AG04450 (cell line): ENCODE data around the gene SLC13A3. TPM values are rescaled to one million over a fixed set of nuclear protein-coding genes. Genes with fewer than 3 reads are reported as not detected.
A peak's percentile ranks its signal among the peaks of the same experiment; 100 is the strongest.

Experiments used
- CTCF ChIA-PET: fragments of 300-600, 350-600 bp; formaldehyde crosslinking; extraction: SDS; loops from one replicate; lab custom pipeline; 2022; ENCODE audit warnings: antibody characterized with exemption, inconsistent platforms; lab: Charles Lee
- POLR2A ChIA-PET: fragments of 350-600 bp; formaldehyde crosslinking; extraction: SDS; loops from one replicate; lab custom pipeline; 2021; ENCODE audit warnings: antibody characterized with exemption, inconsistent platforms; lab: Yijun Ruan, JAX
- DNase-seq: peaks from one replicate; pipeline ENCODE4 v3.0.0-alpha.2; 2011; ENCODE audit warnings: low read depth, low spot score
- H3K27ac ChIP-seq: one replicate; pipeline ENCODE4 v1.5.1; 2012; ENCODE audit warnings: low read depth, low read length, control low read depth
- H3K27me3 ChIP-seq: one replicate; pipeline ENCODE4 v1.6.0; 2012; ENCODE audit warnings: low read length; ENCODE audit not compliant: control insufficient read depth, insufficient read depth
- H3K4me3 ChIP-seq: 2 replicates; pipeline ENCODE4 v1.5.1; 2011; ENCODE audit warnings: mild to moderate bottlenecking, low read depth, low read length, control low read depth
- H3K9me3 ChIP-seq: 2 replicates; pipeline ENCODE4 v1.5.1; 2012; ENCODE audit warnings: low read length; ENCODE audit not compliant: control insufficient read depth, insufficient read depth
- CTCF ChIP-seq: IDR thresholded peaks from 2 replicates; pipeline ENCODE4 v1.5.1; 2011; ENCODE audit warnings: low read depth, low read length, control low read depth, inconsistent platforms
- polyA minus RNA-seq: library from RNA; depleted of rRNA, polyadenylated mRNA; stranded (reverse); fragments of >200 nt; gene quantifications from 2 replicates; pipeline ENCODE4 v1.2.3, GENCODE V29; 2011; rRNA and poly(A)+ RNA removed
- polyA plus RNA-seq: library from polyadenylated mRNA; depleted of rRNA; stranded (reverse); fragments of >200 nt; gene quantifications from 2 replicates; pipeline ENCODE4 v1.2.3, GENCODE V29; 2011; rRNA removed

SLC13A3 gene
- polyA plus RNA-seq: 2.4 and 3.8 TPM in 2 replicates
- polyA minus RNA-seq: 4.2 and 6.9 TPM in 2 replicates

- POLR2A ChIA-PET: no interaction called here
- TF ChIP-seq CTCF: no peak
- Histone ChIP-seq H3K27ac (no peak within 1 kb of the TSS), H3K9me3 (no peaks in the 10 kb centered on the region; the same call in 1 of the 2 replicates), H3K27me3 (peaks cover 20% of the 10 kb centered on the region), H3K4me3 (no peak within 1 kb of the TSS)
- DNase-seq: no peak
- CTCF ChIA-PET: no interaction called here
Observed at GRCh38 chr20:46651091-46651962, at the start of gene SLC13A3. TSS of gene SLC13A3 (minus strand) at chr20:46651459. CDS start at chr20:46651421, 38 bp downstream.

DNA sequence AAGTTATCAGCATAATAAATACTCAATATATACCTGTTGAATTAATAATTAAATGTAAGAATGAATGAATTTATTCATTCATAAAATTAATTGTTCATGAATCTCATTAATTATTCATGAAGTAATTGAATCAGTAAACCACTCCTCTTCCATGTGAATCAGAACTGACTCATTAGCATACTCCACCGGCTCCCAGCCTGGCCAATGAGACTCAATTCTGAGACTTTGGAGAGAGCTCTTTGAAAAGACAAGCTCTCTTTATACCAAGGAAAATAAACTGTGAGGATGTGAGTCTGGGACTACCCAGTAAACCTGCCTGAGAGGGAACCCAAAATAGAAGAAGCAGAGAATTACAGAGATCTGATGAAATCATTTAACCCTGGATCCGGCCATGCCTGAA is 49.8 kb upstream of the SLC13A3 start:
- TF ChIP-seq CTCF: no peak
- no peak overlapping the region for H3K27ac ChIP-seq
- ChIA-PET POLR2A (no interaction called here), CTCF (interaction anchor here (0.6 to 0.9 kb wide), 2 partner anchors 11 to 137 kb away, joined by 3 read pairs; no protein-coding TSS in a partner anchor)
- no peaks in the 10 kb centered on the region for H3K9me3 ChIP-seq
- no peaks in the 10 kb centered on the region for H3K27me3 ChIP-seq
- DNase-seq: no peak
- H3K4me3 ChIP-seq: no peak overlapping the region

DNA sequence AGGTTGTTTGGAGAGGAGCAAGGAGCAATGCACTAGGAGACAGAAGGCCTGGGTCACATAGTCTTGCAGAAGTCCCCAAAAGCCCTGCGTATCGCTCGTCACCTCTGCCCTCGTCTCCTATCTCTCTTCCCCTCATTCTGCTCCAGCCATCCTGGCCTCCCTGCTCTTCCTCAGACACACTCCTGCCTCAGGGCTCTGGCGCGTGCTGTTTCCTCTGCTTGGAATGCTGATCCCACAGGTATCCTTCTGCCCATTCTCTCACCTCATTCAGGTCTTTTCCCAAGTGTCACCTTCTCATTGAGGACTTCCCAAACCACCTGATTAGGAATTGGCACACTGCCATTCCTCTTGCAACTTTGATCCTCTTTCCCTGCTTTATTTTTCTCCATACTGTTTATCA is 49.2 kb upstream of the SLC13A3 start:
- no peaks in the 10 kb centered on the region for H3K27me3 ChIP-seq
- no peak overlapping the region for H3K27ac ChIP-seq
- H3K4me3 ChIP-seq: no peak overlapping the region
- CTCF ChIA-PET: interaction anchor here (0.9 kb wide), 1 partner anchor 10 kb away, joined by 3 read pairs; no protein-coding TSS in a partner anchor
- DNase-seq: no peak
- H3K9me3 ChIP-seq: no peaks in the 10 kb centered on the region
- POLR2A ChIA-PET: no interaction called here
- no peak for TF ChIP-seq CTCF

DNA sequence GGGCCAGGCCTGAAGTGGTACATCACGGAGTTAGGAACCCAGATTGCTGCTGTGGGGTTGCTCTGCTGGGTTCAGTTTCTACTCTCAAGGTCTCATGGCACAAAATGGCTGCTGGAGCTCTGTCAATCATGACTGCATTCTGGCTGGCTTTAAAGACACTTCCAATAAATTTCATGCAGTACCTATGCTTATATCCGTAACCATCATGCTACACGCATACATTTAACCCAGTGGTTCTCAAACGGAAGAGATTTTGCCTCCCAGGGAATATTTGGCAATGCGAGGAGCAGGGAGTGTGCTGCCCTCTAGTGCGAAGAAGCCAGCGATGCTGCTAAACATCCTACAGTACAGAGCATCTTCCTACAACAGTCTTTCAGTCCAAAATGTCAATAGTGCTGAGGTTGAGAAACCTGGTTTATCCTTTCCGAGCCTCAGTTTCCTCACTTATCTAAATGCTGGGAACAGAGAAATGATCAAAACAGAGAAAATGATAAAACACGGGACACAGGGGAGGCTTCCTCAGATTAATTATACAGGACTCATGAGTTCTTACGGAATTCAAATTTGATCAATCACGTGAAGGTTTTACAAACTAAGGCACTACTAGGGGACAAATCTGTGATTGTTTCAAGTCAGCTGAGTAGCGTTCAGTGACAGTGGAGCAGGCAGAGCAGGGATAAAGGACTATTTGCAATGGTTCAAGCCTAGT is 48.5 kb upstream of the SLC13A3 start:
- ChIA-PET POLR2A (no interaction called here), CTCF (interaction anchor here (0.9 kb wide), 1 partner anchor 10 kb away, joined by 5 read pairs; no protein-coding TSS in a partner anchor)
- H3K9me3 ChIP-seq: no peaks in the 10 kb centered on the region
- no peak for DNase-seq
- no peak overlapping the region for H3K4me3 ChIP-seq
- TF ChIP-seq CTCF: peak; percentile 85
- H3K27ac ChIP-seq: no peak overlapping the region
- H3K27me3 ChIP-seq: no peaks in the 10 kb centered on the region
